ENCODE data around the gene USP24.

USP24 gene

GRCh38 chr1:55059302-55060132, 155.6 kb downstream of the USP24 start:
- no peak for TF ChIP-seq CTCF (IDR thresholded peaks at IDR 0.05; ENCODE audit: low read depth, low read length)

GRCh38 chr1:55057956-55058298, 157.2 kb downstream of the USP24 start:
- no peak for DNase-seq (ENCODE audit: low read depth, low spot score)
- no peak overlapping the region for H3K4me3 ChIP-seq (ENCODE audit: low read depth, low read length)
- in situ Hi-C loops (cut with HindIII; ENCODE audit: low sequenced_read_pairs): no loop called here
- TF ChIP-seq CTCF (IDR thresholded peaks at IDR 0.05; ENCODE audit: low read depth, low read length): no peak

More at GRCh38 chr1:55059302-55060132, 155.6 kb downstream of the USP24 start:
- no peak for DNase-seq (ENCODE audit: low read depth, low spot score)
- in situ Hi-C loops (cut with HindIII; ENCODE audit: low sequenced_read_pairs): no loop called here
- H3K4me3 ChIP-seq (ENCODE audit: low read depth, low read length): no peak overlapping the region

GRCh38 chr1:55057270-55057955, 157.8 kb downstream of the USP24 start:
- DNase-seq (ENCODE audit: low read depth, low spot score): no peak
- no peak overlapping the region for H3K4me3 ChIP-seq (ENCODE audit: low read depth, low read length)
- no peak for TF ChIP-seq CTCF (IDR thresholded peaks at IDR 0.05; ENCODE audit: low read depth, low read length)
- in situ Hi-C loops (cut with HindIII; ENCODE audit: low sequenced_read_pairs): no loop called here

GRCh38 chr1:55056632-55056992, 158.6 kb downstream of the USP24 start:
- H3K4me3 ChIP-seq (ENCODE audit: low read depth, low read length): no peak overlapping the region
- no peak for DNase-seq (ENCODE audit: low read depth, low spot score)
- no peak for TF ChIP-seq CTCF (IDR thresholded peaks at IDR 0.05; ENCODE audit: low read depth, low read length)
- in situ Hi-C loops (cut with HindIII; ENCODE audit: low sequenced_read_pairs): no loop called here

- no peak overlapping the region for H3K4me3 ChIP-seq (ENCODE audit: low read depth, low read length)
- in situ Hi-C loops (cut with HindIII; ENCODE audit: low sequenced_read_pairs): no loop called here
- no peak for DNase-seq (ENCODE audit: low read depth, low spot score)
- no peak for TF ChIP-seq CTCF (IDR thresholded peaks at IDR 0.05; ENCODE audit: low read depth, low read length)
Observed at GRCh38 chr1:55055951-55056631, 159.1 kb downstream of the USP24 start.

- no peak for TF ChIP-seq CTCF (IDR thresholded peaks at IDR 0.05; ENCODE audit: low read depth, low read length)
- H3K4me3 ChIP-seq (ENCODE audit: low read depth, low read length): no peak overlapping the region
- no peak for DNase-seq (ENCODE audit: low read depth, low spot score)
- in situ Hi-C loops (cut with HindIII; ENCODE audit: low sequenced_read_pairs): no loop called here
Observed at GRCh38 chr1:55055084-55055882, 159.9 kb downstream of the USP24 start.
